HepG2 (cell line): Measurements from ENCODE around the gene IGFALS.

Source experiments
- CEBPG ChIP-seq: IDR thresholded peaks from 2 replicates; pipeline ENCODE4 v1.6.1; 2016
- EZH2 ChIP-seq: conservative IDR thresholded peaks from 2 replicates; pipeline ENCODE4 v1.6.1; 2012; ENCODE audit warnings: mild to moderate bottlenecking, low read depth, low read length, moderate library complexity
- GTF2F1 ChIP-seq: fragments of 150-350 bp; IDR thresholded peaks from 2 replicates; pipeline ENCODE4 v1.6.1; 2014; ENCODE audit warnings: low read length
- NR2C2 ChIP-seq: sonication (generic); formaldehyde crosslinking; IDR thresholded peaks from 2 replicates; pipeline ENCODE4 v1.4.0; 2020; ENCODE audit warnings: missing genetic modification reagents, mild to moderate bottlenecking, moderate library complexity, borderline replicate concordance
- POLR2AphosphoS5 ChIP-seq: IDR thresholded peaks from 2 replicates; pipeline ENCODE4 v1.6.1; 2012; ENCODE audit warnings: low read depth, low read length
- YEATS2 ChIP-seq: sonication (generic); formaldehyde crosslinking; IDR thresholded peaks from 2 replicates; pipeline ENCODE4 v1.4.0; 2020; ENCODE audit warnings: missing genetic modification reagents, borderline replicate concordance
- ZZZ3 ChIP-seq: sonication (generic); formaldehyde crosslinking; IDR thresholded peaks from 2 replicates; pipeline ENCODE4 v1.4.0; 2020; ENCODE audit warnings: missing genetic modification reagents, mild to moderate bottlenecking, borderline replicate concordance
- TF ChIP-seq, protein P1 (sequence below): sonication (generic); formaldehyde crosslinking; IDR thresholded peaks from 2 replicates; pipeline ENCODE4 v1.8.0; 2022; ENCODE audit warnings: mild to moderate bottlenecking, missing genetic modification reagents, borderline replicate concordance
- TF ChIP-seq, protein P2 (sequence below): sonication (generic); formaldehyde crosslinking; IDR thresholded peaks from 2 replicates; pipeline ENCODE4 v1.9.0; 2021; ENCODE audit warnings: missing genetic modification reagents, mild to moderate bottlenecking, borderline replicate concordance

DNA sequence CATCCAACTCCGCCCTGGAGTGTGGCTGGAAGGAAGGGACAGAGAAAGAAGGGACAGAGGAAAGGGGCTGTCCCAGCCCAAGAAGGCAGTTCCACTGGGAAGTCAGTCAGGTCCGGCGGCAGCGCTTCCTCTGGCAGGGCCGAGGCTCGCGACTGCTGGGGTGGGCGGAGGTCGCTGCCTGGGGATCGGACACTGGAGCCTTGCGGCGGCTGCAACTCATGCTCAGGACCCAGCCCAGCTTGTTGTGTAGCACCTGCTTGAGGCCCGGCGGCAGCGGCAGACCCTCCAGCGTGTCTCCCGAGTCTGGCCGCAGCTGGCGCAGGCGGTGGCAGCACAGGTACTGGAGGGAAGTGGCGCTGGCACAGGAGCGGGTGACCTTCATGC is 16.5 kb downstream of the IGFALS start:
- TF ChIP-seq EZH2 (no peak), YEATS2 (CRISPR knock-in tag) (no peak), GTF2F1 (no peak), ZZZ3 (CRISPR knock-in tag) (no peak), CEBPG (CRISPR knock-in tag) (no peak), POLR2AphosphoS5 (no peak), NR2C2 (CRISPR knock-in tag) (no peak)
- TF ChIP-seq, protein P1, sequence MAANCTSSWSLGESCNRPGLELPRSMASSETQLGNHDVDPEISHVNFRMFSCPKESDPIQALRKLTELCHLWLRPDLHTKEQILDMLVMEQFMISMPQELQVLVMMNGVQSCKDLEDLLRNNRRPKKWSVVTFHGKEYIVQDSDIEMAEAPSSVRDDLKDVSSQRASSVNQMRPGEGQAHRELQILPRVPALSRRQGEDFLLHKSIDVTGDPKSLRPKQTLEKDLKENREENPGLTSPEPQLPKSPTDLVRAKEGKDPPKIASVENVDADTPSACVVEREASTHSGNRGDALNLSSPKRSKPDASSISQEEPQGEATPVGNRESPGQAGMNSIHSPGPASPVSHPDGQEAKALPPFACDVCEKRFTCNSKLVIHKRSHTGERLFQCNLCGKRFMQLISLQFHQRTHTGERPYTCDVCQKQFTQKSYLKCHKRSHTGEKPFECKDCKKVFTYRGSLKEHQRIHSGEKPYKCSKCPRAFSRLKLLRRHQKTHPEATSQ (CRISPR knock-in tag): no peak
- TF ChIP-seq, protein P2, sequence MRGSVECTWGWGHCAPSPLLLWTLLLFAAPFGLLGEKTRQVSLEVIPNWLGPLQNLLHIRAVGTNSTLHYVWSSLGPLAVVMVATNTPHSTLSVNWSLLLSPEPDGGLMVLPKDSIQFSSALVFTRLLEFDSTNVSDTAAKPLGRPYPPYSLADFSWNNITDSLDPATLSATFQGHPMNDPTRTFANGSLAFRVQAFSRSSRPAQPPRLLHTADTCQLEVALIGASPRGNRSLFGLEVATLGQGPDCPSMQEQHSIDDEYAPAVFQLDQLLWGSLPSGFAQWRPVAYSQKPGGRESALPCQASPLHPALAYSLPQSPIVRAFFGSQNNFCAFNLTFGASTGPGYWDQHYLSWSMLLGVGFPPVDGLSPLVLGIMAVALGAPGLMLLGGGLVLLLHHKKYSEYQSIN (CRISPR knock-in tag): no peak
